HepG2 (cell line): ENCODE measurements around the gene PACS1. TPM values are rescaled to one million over a fixed set of nuclear protein-coding genes. Genes with fewer than 3 reads are reported as not detected.

ENCODE experiments used
- CBFB ChIP-seq: sonication (generic); formaldehyde crosslinking; IDR thresholded peaks from 2 replicates; pipeline ENCODE4 v1.4.0; 2020; ENCODE audit warnings: missing genetic modification reagents
- EP300 ChIP-seq, 3 experiments: sonication (generic) in 1 of 3; formaldehyde crosslinking in 1 of 3; IDR thresholded peaks; 2 replicates each; pipeline versions ENCODE4 v1.5.1 to v1.6.1; 2011 to 2020; ENCODE audit warnings: low read depth in 2 of 3, low read length in 2 of 3, borderline replicate concordance in 1 of 3, improper control_type of control experiment in 1 of 3, mild to moderate bottlenecking in 1 of 3, missing genetic modification reagents in 1 of 3, moderate library complexity in 1 of 3
- FOSL1 ChIP-seq: sonication (generic); formaldehyde crosslinking; IDR thresholded peaks from 2 replicates; pipeline ENCODE4 v1.9.0; 2021; ENCODE audit warnings: missing genetic modification reagents, borderline replicate concordance
- NAIF1 ChIP-seq: sonication (generic); formaldehyde crosslinking; IDR thresholded peaks from 2 replicates; pipeline ENCODE4 v1.5.0; 2020; ENCODE audit warnings: mild to moderate bottlenecking, missing genetic modification reagents, borderline replicate concordance
- NCOR1 ChIP-seq: fragments of 200-600 bp; sonication (generic); IDR thresholded peaks from 2 replicates; pipeline ENCODE4 v1.7.0; 2017; ENCODE audit warnings: antibody characterized with exemption, low read length, borderline replicate concordance
- SMC3 ChIP-seq: IDR thresholded peaks from 2 replicates; pipeline ENCODE4 v1.6.1; 2011; ENCODE audit warnings: low read length, improper control_type of control experiment
- TCF12 ChIP-seq, 2 experiments: fragments of 450-650 bp in 1 of 2; sonication (generic) in 1 of 2; formaldehyde crosslinking in 1 of 2; IDR thresholded peaks; 2 replicates each; pipeline versions ENCODE4 v1.6.1 to v1.8.0; 2017 to 2022; ENCODE audit warnings: antibody characterized with exemption in 1 of 2, mild to moderate bottlenecking in 1 of 2, missing genetic modification reagents in 1 of 2, moderate library complexity in 1 of 2
- ZNF781 ChIP-seq: sonication (generic); formaldehyde crosslinking; IDR thresholded peaks from 2 replicates; pipeline ENCODE4 v1.5.1; 2020; ENCODE audit warnings: borderline replicate concordance, mild to moderate bottlenecking, missing genetic modification reagents; ENCODE audit errors: not compliant biosample characterization
- ZZZ3 ChIP-seq: sonication (generic); formaldehyde crosslinking; IDR thresholded peaks from 2 replicates; pipeline ENCODE4 v1.4.0; 2020; ENCODE audit warnings: missing genetic modification reagents, mild to moderate bottlenecking, borderline replicate concordance
- polyA plus RNA-seq, 8 experiments: library from polyadenylated mRNA; depleted of rRNA in 3 of 8; stranded (reverse) in 7 of 8; unstranded in 1 of 8; fragments of >200 nt; fragmentation: Illumina TruSeq in 4 of 8; extraction: Trizol in 4 of 8; gene quantifications; 2 replicates each; pipeline versions ENCODE4 v1.2.1 to v1.2.3, GENCODE V29; 2011 to 2016; ENCODE audit warnings: low read depth in 4 of 8, missing spikeins in 1 of 8, mixed read lengths in 1 of 8; ENCODE audit not compliant: insufficient read depth in 1 of 8
- total RNA-seq, 5 experiments: library from RNA; depleted of rRNA; stranded (reverse); fragments of >200 nt; fragmentation: Illumina TruSeq; extraction: Trizol; gene quantifications; 2 replicates each; pipeline ENCODE4 v1.2.3, GENCODE V29; 2016; ENCODE audit warnings: low read depth in 1 of 5
- TF ChIP-seq, protein P1 (sequence below), 2 experiments: fragments of 450-650 bp in 1 of 2; sonication (generic) in 1 of 2; formaldehyde crosslinking in 1 of 2; IDR thresholded peaks; 2 replicates each; pipeline versions ENCODE4 v1.6.1 to v1.8.0; 2016 to 2022; ENCODE audit warnings: antibody characterized with exemption in 1 of 2, mild to moderate bottlenecking in 1 of 2, missing genetic modification reagents in 1 of 2
- TF ChIP-seq, protein P2 (sequence below): sonication (generic); formaldehyde crosslinking; IDR thresholded peaks from 2 replicates; pipeline ENCODE4 v1.4.0; 2020; ENCODE audit warnings: missing genetic modification reagents, borderline replicate concordance

The PACS1 gene
- total and polyA plus RNA-seq, 2 of the 13 experiments (the other 11 are each of a cell fraction or from before 2014, with no cell fraction given): 7.6 to 8.6 TPM

GRCh38 chr11:66288671-66289547, 218.8 kb downstream of the PACS1 start, which contains the start of gene YIF1A (continued):
- TF ChIP-seq, protein P1, sequence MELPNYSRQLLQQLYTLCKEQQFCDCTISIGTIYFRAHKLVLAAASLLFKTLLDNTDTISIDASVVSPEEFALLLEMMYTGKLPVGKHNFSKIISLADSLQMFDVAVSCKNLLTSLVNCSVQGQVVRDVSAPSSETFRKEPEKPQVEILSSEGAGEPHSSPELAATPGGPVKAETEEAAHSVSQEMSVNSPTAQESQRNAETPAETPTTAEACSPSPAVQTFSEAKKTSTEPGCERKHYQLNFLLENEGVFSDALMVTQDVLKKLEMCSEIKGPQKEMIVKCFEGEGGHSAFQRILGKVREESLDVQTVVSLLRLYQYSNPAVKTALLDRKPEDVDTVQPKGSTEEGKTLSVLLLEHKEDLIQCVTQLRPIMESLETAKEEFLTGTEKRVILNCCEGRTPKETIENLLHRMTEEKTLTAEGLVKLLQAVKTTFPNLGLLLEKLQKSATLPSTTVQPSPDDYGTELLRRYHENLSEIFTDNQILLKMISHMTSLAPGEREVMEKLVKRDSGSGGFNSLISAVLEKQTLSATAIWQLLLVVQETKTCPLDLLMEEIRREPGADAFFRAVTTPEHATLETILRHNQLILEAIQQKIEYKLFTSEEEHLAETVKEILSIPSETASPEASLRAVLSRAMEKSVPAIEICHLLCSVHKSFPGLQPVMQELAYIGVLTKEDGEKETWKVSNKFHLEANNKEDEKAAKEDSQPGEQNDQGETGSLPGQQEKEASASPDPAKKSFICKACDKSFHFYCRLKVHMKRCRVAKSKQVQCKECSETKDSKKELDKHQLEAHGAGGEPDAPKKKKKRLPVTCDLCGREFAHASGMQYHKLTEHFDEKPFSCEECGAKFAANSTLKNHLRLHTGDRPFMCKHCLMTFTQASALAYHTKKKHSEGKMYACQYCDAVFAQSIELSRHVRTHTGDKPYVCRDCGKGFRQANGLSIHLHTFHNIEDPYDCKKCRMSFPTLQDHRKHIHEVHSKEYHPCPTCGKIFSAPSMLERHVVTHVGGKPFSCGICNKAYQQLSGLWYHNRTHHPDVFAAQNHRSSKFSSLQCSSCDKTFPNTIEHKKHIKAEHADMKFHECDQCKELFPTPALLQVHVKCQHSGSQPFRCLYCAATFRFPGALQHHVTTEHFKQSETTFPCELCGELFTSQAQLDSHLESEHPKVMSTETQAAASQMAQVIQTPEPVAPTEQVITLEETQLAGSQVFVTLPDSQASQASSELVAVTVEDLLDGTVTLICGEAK (IDR thresholded peaks at IDR 0.05): no peak
- TF ChIP-seq, protein P1 (CRISPR knock-in tag; IDR thresholded peaks at IDR 0.05): no peak; the same call in 1 of the 2 replicates
- TF ChIP-seq ZZZ3 (no peak), SMC3 (no peak; the same call in 1 of the 2 replicates), NAIF1 (CRISPR knock-in tag) (no peak), TCF12 (IDR thresholded peaks at IDR 0.05) (no peak), TCF12 (CRISPR knock-in tag; IDR thresholded peaks at IDR 0.05) (no peak), NCOR1 (no peak), ZNF781 (CRISPR knock-in tag) (no peak), CBFB (CRISPR knock-in tag) (no peak), EP300 (IDR thresholded peaks at IDR 0.05; ENCODE audit: low read depth in 2 of 2, low read length in 2 of 2) (no peak), EP300 (CRISPR knock-in tag; IDR thresholded peaks at IDR 0.05; ENCODE audit: borderline replicate concordance) (no peak), FOSL1 (no peak)
- TF ChIP-seq, protein P2, sequence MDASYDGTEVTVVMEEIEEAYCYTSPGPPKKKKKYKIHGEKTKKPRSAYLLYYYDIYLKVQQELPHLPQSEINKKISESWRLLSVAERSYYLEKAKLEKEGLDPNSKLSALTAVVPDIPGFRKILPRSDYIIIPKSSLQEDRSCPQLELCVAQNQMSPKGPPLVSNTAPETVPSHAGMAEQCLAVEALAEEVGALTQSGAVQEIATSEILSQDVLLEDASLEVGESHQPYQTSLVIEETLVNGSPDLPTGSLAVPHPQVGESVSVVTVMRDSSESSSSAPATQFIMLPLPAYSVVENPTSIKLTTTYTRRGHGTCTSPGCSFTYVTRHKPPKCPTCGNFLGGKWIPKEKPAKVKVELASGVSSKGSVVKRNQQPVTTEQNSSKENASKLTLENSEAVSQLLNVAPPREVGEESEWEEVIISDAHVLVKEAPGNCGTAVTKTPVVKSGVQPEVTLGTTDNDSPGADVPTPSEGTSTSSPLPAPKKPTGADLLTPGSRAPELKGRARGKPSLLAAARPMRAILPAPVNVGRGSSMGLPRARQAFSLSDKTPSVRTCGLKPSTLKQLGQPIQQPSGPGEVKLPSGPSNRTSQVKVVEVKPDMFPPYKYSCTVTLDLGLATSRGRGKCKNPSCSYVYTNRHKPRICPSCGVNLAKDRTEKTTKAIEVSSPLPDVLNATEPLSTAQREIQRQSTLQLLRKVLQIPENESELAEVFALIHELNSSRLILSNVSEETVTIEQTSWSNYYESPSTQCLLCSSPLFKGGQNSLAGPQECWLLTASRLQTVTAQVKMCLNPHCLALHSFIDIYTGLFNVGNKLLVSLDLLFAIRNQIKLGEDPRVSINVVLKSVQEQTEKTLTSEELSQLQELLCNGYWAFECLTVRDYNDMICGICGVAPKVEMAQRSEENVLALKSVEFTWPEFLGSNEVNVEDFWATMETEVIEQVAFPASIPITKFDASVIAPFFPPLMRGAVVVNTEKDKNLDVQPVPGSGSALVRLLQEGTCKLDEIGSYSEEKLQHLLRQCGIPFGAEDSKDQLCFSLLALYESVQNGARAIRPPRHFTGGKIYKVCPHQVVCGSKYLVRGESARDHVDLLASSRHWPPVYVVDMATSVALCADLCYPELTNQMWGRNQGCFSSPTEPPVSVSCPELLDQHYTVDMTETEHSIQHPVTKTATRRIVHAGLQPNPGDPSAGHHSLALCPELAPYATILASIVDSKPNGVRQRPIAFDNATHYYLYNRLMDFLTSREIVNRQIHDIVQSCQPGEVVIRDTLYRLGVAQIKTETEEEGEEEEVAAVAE (CRISPR knock-in tag): peak; percentile 17; the same call in 1 of the 2 replicates
